Activated CD8-positive, alpha-beta memory T cell treated with anti-CD3 and anti-CD28 coated beads, Interleukin-2, amount 10 ng/mL, durations not matched to agents 7 days and 5 days (primary cell): ENCODE results near the gene CCDC92B. TPM values are rescaled to one million over a fixed set of nuclear protein-coding genes. Genes with fewer than 3 reads are reported as not detected.
A peak's percentile ranks its signal among the peaks of the same experiment; 100 is the strongest.

Experiments
- ATAC-seq: fragments of 150-1000 bp; cut with Tn5 transposase; one replicate; pipeline ENCODE4 v1.10.0; 2021; ENCODE audit warnings: moderate library complexity
- CTCF ChIA-PET: fragments of 350-600 bp; sonication (Branson Sonifier 250); formaldehyde crosslinking; loops from one replicate; lab custom pipeline; 2021; ENCODE audit warnings: antibody characterized with exemption; lab: Charles Lee
- DNase-seq: peaks from one replicate; pipeline ENCODE4 v3.0.0-alpha.2; 2020
- H3K27ac Mint-ChIP-seq: one replicate; pipeline ENCODE4 v1.8.0; 2021; ENCODE audit warnings: mild to moderate bottlenecking, mixed read lengths
- H3K27me3 Mint-ChIP-seq: one replicate; pipeline ENCODE4 v1.8.0; 2021; ENCODE audit warnings: mixed read lengths
- H3K36me3 Mint-ChIP-seq: one replicate; pipeline ENCODE4 v1.8.0; 2021; ENCODE audit warnings: mild to moderate bottlenecking, mixed read lengths
- H3K4me1 Mint-ChIP-seq: one replicate; pipeline ENCODE4 v1.8.0; 2021; ENCODE audit warnings: mixed read lengths
- H3K4me3 Mint-ChIP-seq: one replicate; pipeline ENCODE4 v1.8.0; 2021; ENCODE audit warnings: mild to moderate bottlenecking, moderate library complexity, mixed read lengths
- H3K9me3 Mint-ChIP-seq: one replicate; pipeline ENCODE4 v1.8.0; 2022; ENCODE audit warnings: low read depth, mixed read lengths
- total RNA-seq, 2 experiments: library from RNA; stranded (reverse); gene quantifications; one replicate each; pipeline ENCODE4 v1.2.3, GENCODE V29; 2021

The CCDC92B gene
- total RNA-seq, 2 experiments from 2014 or later, result 0.12 TPM; not detected in 1

GRCh38 chr17:2730764-2731353 is 18.6 kb downstream of the CCDC92B start:
- peaks cover 13% of the 10 kb centered on the region for H3K27me3 Mint-ChIP-seq
- H3K4me3 Mint-ChIP-seq, result no peak overlapping the region
- CTCF ChIA-PET, result no interaction called here
- DNase-seq (no peak), ATAC-seq (no peak)
- H3K27ac Mint-ChIP-seq, result no peak overlapping the region
- H3K36me3 Mint-ChIP-seq, result no peaks in the 10 kb centered on the region
- H3K9me3 Mint-ChIP-seq, result no peaks in the 10 kb centered on the region
- H3K4me1 Mint-ChIP-seq, result no peaks in the 10 kb centered on the region

GRCh38 chr17:2724784-2725164 is 24.7 kb downstream of the CCDC92B start:
- no peak overlapping the region for H3K27ac Mint-ChIP-seq
- peaks cover 3% of the 10 kb centered on the region for H3K4me1 Mint-ChIP-seq
- no peak overlapping the region for H3K4me3 Mint-ChIP-seq
- ATAC-seq (peak; percentile 80), DNase-seq (no peak)
- H3K27me3 Mint-ChIP-seq, result peaks cover 38% of the 10 kb centered on the region
- CTCF ChIA-PET, result interaction anchor here (0.8 to 1.5 kb wide), 2 partner anchors 62 to 342 kb away, joined by 3 to 7 read pairs; no protein-coding TSS in a partner anchor
- H3K36me3 Mint-ChIP-seq, result no peaks in the 10 kb centered on the region
- H3K9me3 Mint-ChIP-seq, result no peaks in the 10 kb centered on the region

GRCh38 chr17:2723997-2724783 is 25.3 kb downstream of the CCDC92B start:
- H3K9me3 Mint-ChIP-seq, result no peaks in the 10 kb centered on the region
- CTCF ChIA-PET, result interaction anchor here (0.8 to 1.5 kb wide), 2 partner anchors 62 to 341 kb away, joined by 3 to 7 read pairs; no protein-coding TSS in a partner anchor
- H3K36me3 Mint-ChIP-seq, result peaks cover 2% of the 10 kb centered on the region
- no peak overlapping the region for H3K27ac Mint-ChIP-seq
- DNase-seq (no peak), ATAC-seq (peak; percentile 22)
- no peak overlapping the region for H3K4me3 Mint-ChIP-seq
- peaks cover 37% of the 10 kb centered on the region for H3K27me3 Mint-ChIP-seq
- peaks cover 3% of the 10 kb centered on the region for H3K4me1 Mint-ChIP-seq

- CTCF ChIA-PET, result no interaction called here
- H3K27me3 Mint-ChIP-seq, result peaks cover 35% of the 10 kb centered on the region
- H3K27ac Mint-ChIP-seq, result no peak overlapping the region
- no peak for DNase-seq
- no peaks in the 10 kb centered on the region for H3K9me3 Mint-ChIP-seq
- peaks cover 3% of the 10 kb centered on the region for H3K4me1 Mint-ChIP-seq
- H3K4me3 Mint-ChIP-seq, result no peak overlapping the region
- peaks cover 2% of the 10 kb centered on the region for H3K36me3 Mint-ChIP-seq
- ATAC-seq, result no peak
Observed at GRCh38 chr17:2723505-2723996, 25.9 kb downstream of the CCDC92B start.

DNA sequence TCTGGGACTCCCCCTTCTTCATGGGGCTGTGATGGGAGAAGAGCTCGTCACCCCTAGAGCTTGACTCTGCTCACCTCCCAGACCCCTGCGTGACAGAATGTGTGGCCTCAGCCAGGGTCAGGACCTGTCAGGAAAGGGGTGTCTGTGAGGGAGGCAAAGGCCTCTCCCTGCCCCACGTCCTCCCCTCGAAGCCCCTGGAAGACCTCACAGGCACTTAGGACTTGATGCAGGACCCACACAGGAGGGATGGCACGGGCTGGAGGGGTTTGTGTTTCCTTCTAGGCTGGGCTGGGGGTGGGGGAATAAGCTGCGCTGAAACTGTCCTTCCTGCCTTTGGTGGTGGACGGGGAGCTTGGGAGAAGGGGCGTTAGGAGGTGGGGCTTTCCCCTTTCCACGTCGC is 26.8 kb downstream of the CCDC92B start:
- H3K36me3 Mint-ChIP-seq, result peaks cover 2% of the 10 kb centered on the region
- H3K27me3 Mint-ChIP-seq, result peaks cover 33% of the 10 kb centered on the region
- peaks cover 3% of the 10 kb centered on the region for H3K4me1 Mint-ChIP-seq
- DNase-seq (no peak), ATAC-seq (no peak)
- no peak overlapping the region for H3K4me3 Mint-ChIP-seq
- no peaks in the 10 kb centered on the region for H3K9me3 Mint-ChIP-seq
- CTCF ChIA-PET, result no interaction called here
- H3K27ac Mint-ChIP-seq, result no peak overlapping the region

- ATAC-seq, result no peak
- no peak overlapping the region for H3K27ac Mint-ChIP-seq
- no peak overlapping the region for H3K4me3 Mint-ChIP-seq
- H3K27me3 Mint-ChIP-seq, result peaks cover 27% of the 10 kb centered on the region
- peaks cover 2% of the 10 kb centered on the region for H3K36me3 Mint-ChIP-seq
- no peak for DNase-seq
- CTCF ChIA-PET, result no interaction called here
- peaks cover 3% of the 10 kb centered on the region for H3K4me1 Mint-ChIP-seq
- H3K9me3 Mint-ChIP-seq, result no peaks in the 10 kb centered on the region
Observed at GRCh38 chr17:2721603-2722002, 27.8 kb downstream of the CCDC92B start.

GRCh38 chr17:2719861-2720260 is 29.6 kb downstream of the CCDC92B start:
- CTCF ChIA-PET, result no interaction called here
- Mint-ChIP-seq H3K36me3 (peaks cover 2% of the 10 kb centered on the region), H3K27me3 (peaks cover 17% of the 10 kb centered on the region), H3K4me3 (no peak overlapping the region), H3K4me1 (no peaks in the 10 kb centered on the region), H3K9me3 (no peaks in the 10 kb centered on the region), H3K27ac (no peak overlapping the region)
- ATAC-seq (no peak), DNase-seq (no peak)

- H3K4me3 Mint-ChIP-seq, result no peak overlapping the region
- peaks cover 2% of the 10 kb centered on the region for H3K36me3 Mint-ChIP-seq
- DNase-seq, result no peak
- H3K27ac Mint-ChIP-seq, result no peak overlapping the region
- no peak for ATAC-seq
- H3K4me1 Mint-ChIP-seq, result peaks cover 4% of the 10 kb centered on the region
- no peaks in the 10 kb centered on the region for H3K9me3 Mint-ChIP-seq
- peaks cover 10% of the 10 kb centered on the region for H3K27me3 Mint-ChIP-seq
- CTCF ChIA-PET, result no interaction called here
Observed at GRCh38 chr17:2718150-2718938, 31.1 kb downstream of the CCDC92B start.

GRCh38 chr17:2716649-2717048 is 32.8 kb downstream of the CCDC92B start:
- peaks cover 14% of the 10 kb centered on the region for H3K4me1 Mint-ChIP-seq
- ATAC-seq (no peak), DNase-seq (no peak)
- peaks cover 2% of the 10 kb centered on the region for H3K36me3 Mint-ChIP-seq
- H3K4me3 Mint-ChIP-seq, result no peak overlapping the region
- no peak overlapping the region for H3K27ac Mint-ChIP-seq
- no peaks in the 10 kb centered on the region for H3K9me3 Mint-ChIP-seq
- H3K27me3 Mint-ChIP-seq, result no peaks in the 10 kb centered on the region
- CTCF ChIA-PET, result no interaction called here

DNA sequence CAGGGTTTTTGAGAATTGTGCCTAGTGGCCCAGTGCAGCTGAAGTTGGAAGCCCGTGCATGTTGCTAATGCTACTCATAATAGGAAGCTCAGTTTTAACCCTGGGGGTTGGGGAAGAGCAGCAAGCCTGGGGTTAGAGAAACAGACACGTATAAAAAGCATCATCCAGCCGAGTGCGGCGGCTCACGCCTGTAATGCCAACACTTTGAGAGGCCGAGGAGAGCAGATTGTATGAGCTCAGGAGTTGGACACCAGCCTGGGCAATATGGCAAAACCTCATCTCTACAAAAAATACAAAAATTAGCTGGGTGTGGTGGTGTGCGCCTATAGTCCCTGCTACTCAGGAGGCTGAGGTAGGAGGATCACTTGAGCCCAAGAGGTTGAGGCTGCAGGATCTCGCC is 35.6 kb downstream of the CCDC92B start:
- Mint-ChIP-seq H3K27me3 (no peaks in the 10 kb centered on the region), H3K4me3 (no peak overlapping the region), H3K27ac (no peak overlapping the region), H3K4me1 (peaks cover 33% of the 10 kb centered on the region), H3K36me3 (peaks cover 2% of the 10 kb centered on the region), H3K9me3 (no peaks in the 10 kb centered on the region)
- DNase-seq (no peak), ATAC-seq (no peak)
- CTCF ChIA-PET, result interaction anchor here (0.7 kb wide), 1 partner anchor 299 kb away, joined by 3 read pairs; no protein-coding TSS in a partner anchor

GRCh38 chr17:2712300-2713043 is 37.0 kb downstream of the CCDC92B start:
- ATAC-seq (no peak), DNase-seq (no peak)
- Mint-ChIP-seq H3K4me1 (peaks cover 37% of the 10 kb centered on the region), H3K4me3 (peak overlapping the region; percentile 93), H3K9me3 (no peaks in the 10 kb centered on the region), H3K36me3 (peaks cover 2% of the 10 kb centered on the region), H3K27me3 (no peaks in the 10 kb centered on the region), H3K27ac (peak overlapping the region; percentile 95)
- CTCF ChIA-PET, result no interaction called here

- CTCF ChIA-PET, result no interaction called here
- H3K27ac Mint-ChIP-seq, result peak within 1 kb of the TSS; percentile 95
- no peaks in the 10 kb centered on the region for H3K9me3 Mint-ChIP-seq
- ATAC-seq (peak; percentile 93), DNase-seq (peak; percentile 97)
- no peaks in the 10 kb centered on the region for H3K27me3 Mint-ChIP-seq
- H3K4me1 Mint-ChIP-seq, result peaks cover 37% of the 10 kb centered on the region
- peaks cover 2% of the 10 kb centered on the region for H3K36me3 Mint-ChIP-seq
- H3K4me3 Mint-ChIP-seq, result peak within 1 kb of the TSS; percentile 93
Observed at GRCh38 chr17:2711608-2712299, 37.7 kb downstream of the CCDC92B start, which contains the start of gene CLUH. CLUH (minus strand) TSS chr17:2711764; CDS start chr17:2711661, 103 bp downstream.
